ENCODE measurements around the gene NHERF1. TPM values are rescaled to one million over a fixed set of nuclear protein-coding genes. Genes with fewer than 3 reads are reported as not detected.

NHERF1 gene
- total and polyA plus RNA-seq, 2 of the 4 experiments (the other 2 are of a cell fraction), result 3.8 to 11.8 TPM

- no peaks in the 10 kb centered on the region for H3K27me3 ChIP-seq (ENCODE audit: control insufficient read depth, insufficient read depth, low read length)
- H2AK9ac ChIP-seq (replicated peaks; ENCODE audit: low read depth, low read length, poor library complexity), result no peak overlapping the region
- no peak overlapping the region for H3K4me2 ChIP-seq (ENCODE audit: low read depth, low read length)
- no peak overlapping the region for H4K91ac ChIP-seq (ENCODE audit: insufficient read depth, low read depth, low read length)
- no peak overlapping the region for H3K18ac ChIP-seq (ENCODE audit: low read depth, low read length)
- ChIA-PET POLR2A (ENCODE audit: unreplicated experiment) (no interaction called here), CTCF (no interaction called here)
- H2AK5ac ChIP-seq (ENCODE audit: low read depth, low read length), result no peak overlapping the region
- H4K8ac ChIP-seq (ENCODE audit: low read depth in 2 of 2, low read length in 2 of 2), result no peak overlapping the region
- no peak overlapping the region for H2BK15ac ChIP-seq (ENCODE audit: low read depth, low read length)
- H3K36me3 ChIP-seq (ENCODE audit: control insufficient read depth, insufficient read depth, low read length), result no peaks in the 10 kb centered on the region
- H3K4ac ChIP-seq (ENCODE audit: low read depth, low read length), result no peak overlapping the region
- H2BK5ac ChIP-seq (ENCODE audit: low read depth, low read length, poor library complexity, severe bottlenecking), result no peak overlapping the region
- no peak overlapping the region for H2BK120ac ChIP-seq (ENCODE audit: low read depth, low read length)
- peaks cover under 1 to 17% of the 10 kb centered on the region in 2 experiments for H3K79me1 ChIP-seq (ENCODE audit: low read depth in 1 of 2, low read length in 2 of 2)
- BruUV-seq (replicated peaks), result no TSS peak
- in situ Hi-C loops (cut with MboI; ENCODE audit: low sequenced_read_pairs) (no loop called here), intact Hi-C loops (cut with micrococcal nuclease) (no loop called here), dilution Hi-C loops (cut with HindIII; ENCODE audit: low sequenced_read_pairs, unreplicated experiment) (no loop called here)
- peaks cover 8% of the 10 kb centered on the region for H4K20me1 ChIP-seq (ENCODE audit: insufficient read depth, low read length)
- H3K14ac ChIP-seq (replicated peaks; ENCODE audit: low read depth, low read length), result no peak overlapping the region
- H3K4me3 ChIP-seq (ENCODE audit: insufficient read depth, low read depth, low read length), result no peak overlapping the region
- ATAC-seq (ENCODE audit: low read depth), result no peak
- no peak overlapping the region for H2BK20ac ChIP-seq (ENCODE audit: low read depth, low read length)
- 40% methylated on average over 1 of the region's 3 CpGs; no CpG with 5 or more reads in 1 of the 2 experiments for WGBS, 2 experiments (ENCODE audit: extremely low coverage in 2 of 2, insufficient read length in 1 of 2)
- no peak overlapping the region for H2AFZ ChIP-seq (replicated peaks; ENCODE audit: low read length, poor library complexity)
- no peak for TF ChIP-seq RCOR1 (IDR thresholded peaks at IDR 0.05; ENCODE audit: insufficient replicate concordance, low read length)
- no peak for TF ChIP-seq CHD1 (IDR thresholded peaks at IDR 0.05; ENCODE audit: low read depth, low read length)
- no peak for TF ChIP-seq RAD21 (IDR thresholded peaks at IDR 0.05; ENCODE audit: low read length)
- no peak for TF ChIP-seq BHLHE40 (IDR thresholded peaks at IDR 0.05; ENCODE audit: low read depth, low read length)
- TF ChIP-seq RFX5 (IDR thresholded peaks at IDR 0.05; ENCODE audit: low read depth, low read length), result no peak
- no peak for TF ChIP-seq FOS (IDR thresholded peaks at IDR 0.05; ENCODE audit: low read depth, low read length)
- no peak for TF ChIP-seq MAFK (IDR thresholded peaks at IDR 0.05; ENCODE audit: low read depth, low read length)
- TF ChIP-seq ELK1 (IDR thresholded peaks at IDR 0.05; ENCODE audit: borderline replicate concordance, low read depth, low read length), result no peak
- TF ChIP-seq NFE2L2 (IDR thresholded peaks at IDR 0.05; ENCODE audit: low read depth, low read length), result no peak
- TF ChIP-seq MXI1 (IDR thresholded peaks at IDR 0.05; ENCODE audit: borderline replicate concordance, low read depth, low read length), result no peak
- no peak for TF ChIP-seq CEBPB (IDR thresholded peaks at IDR 0.05; ENCODE audit: low read depth, low read length)
- no peak for TF ChIP-seq SMC3 (IDR thresholded peaks at IDR 0.05; ENCODE audit: low read depth, low read length)
- TF ChIP-seq POLR2A (IDR thresholded peaks at IDR 0.05; ENCODE audit: low read depth, low read length), result no peak
- TF ChIP-seq, protein P1, sequence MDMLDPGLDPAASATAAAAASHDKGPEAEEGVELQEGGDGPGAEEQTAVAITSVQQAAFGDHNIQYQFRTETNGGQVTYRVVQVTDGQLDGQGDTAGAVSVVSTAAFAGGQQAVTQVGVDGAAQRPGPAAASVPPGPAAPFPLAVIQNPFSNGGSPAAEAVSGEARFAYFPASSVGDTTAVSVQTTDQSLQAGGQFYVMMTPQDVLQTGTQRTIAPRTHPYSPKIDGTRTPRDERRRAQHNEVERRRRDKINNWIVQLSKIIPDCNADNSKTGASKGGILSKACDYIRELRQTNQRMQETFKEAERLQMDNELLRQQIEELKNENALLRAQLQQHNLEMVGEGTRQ (IDR thresholded peaks at IDR 0.05; ENCODE audit: low read depth, low read length), result no peak
- TF ChIP-seq, protein P2, sequence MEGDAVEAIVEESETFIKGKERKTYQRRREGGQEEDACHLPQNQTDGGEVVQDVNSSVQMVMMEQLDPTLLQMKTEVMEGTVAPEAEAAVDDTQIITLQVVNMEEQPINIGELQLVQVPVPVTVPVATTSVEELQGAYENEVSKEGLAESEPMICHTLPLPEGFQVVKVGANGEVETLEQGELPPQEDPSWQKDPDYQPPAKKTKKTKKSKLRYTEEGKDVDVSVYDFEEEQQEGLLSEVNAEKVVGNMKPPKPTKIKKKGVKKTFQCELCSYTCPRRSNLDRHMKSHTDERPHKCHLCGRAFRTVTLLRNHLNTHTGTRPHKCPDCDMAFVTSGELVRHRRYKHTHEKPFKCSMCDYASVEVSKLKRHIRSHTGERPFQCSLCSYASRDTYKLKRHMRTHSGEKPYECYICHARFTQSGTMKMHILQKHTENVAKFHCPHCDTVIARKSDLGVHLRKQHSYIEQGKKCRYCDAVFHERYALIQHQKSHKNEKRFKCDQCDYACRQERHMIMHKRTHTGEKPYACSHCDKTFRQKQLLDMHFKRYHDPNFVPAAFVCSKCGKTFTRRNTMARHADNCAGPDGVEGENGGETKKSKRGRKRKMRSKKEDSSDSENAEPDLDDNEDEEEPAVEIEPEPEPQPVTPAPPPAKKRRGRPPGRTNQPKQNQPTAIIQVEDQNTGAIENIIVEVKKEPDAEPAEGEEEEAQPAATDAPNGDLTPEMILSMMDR (conservative IDR thresholded peaks at IDR 0.05; ENCODE audit: low read depth, low read length), result no peak
- TF ChIP-seq MAZ (IDR thresholded peaks at IDR 0.05; ENCODE audit: borderline replicate concordance, low read depth, low read length), result no peak
- H3K27ac ChIP-seq (ENCODE audit: insufficient read depth, low read length), result no peak overlapping the region
- peaks cover 19% of the 10 kb centered on the region; the same call in 1 of the 2 replicates for H3K4me1 ChIP-seq (ENCODE audit: control insufficient read depth, insufficient read depth, low read length)
- peaks cover 6% of the 10 kb centered on the region; the same call in 1 of the 2 replicates for H3K9me1 ChIP-seq (ENCODE audit: insufficient read depth, low read length)
- no peaks in the 10 kb centered on the region for H3K9me3 ChIP-seq (ENCODE audit: control insufficient read depth, insufficient read depth, low read length)
- DNase-seq, result no peak
- H4K5ac ChIP-seq (ENCODE audit: low read depth, low read length), result no peak overlapping the region
- H3K56ac ChIP-seq (ENCODE audit: extremely low read depth, insufficient read depth, low read length), result no peak overlapping the region
- no peak overlapping the region for H3K9ac ChIP-seq (ENCODE audit: low read depth, low read length)
- H3K23ac ChIP-seq (ENCODE audit: low read depth, low read length), result no peak overlapping the region
Observed at GRCh38 chr17:74756891-74757290, 8.5 kb downstream of the NHERF1 start.
